ENCODE measurements around the gene AFAP1L2.

GRCh38 chr10:114337510-114338462 lies 66.5 kb downstream of the AFAP1L2 start:
- TF ChIP-seq, protein P1, sequence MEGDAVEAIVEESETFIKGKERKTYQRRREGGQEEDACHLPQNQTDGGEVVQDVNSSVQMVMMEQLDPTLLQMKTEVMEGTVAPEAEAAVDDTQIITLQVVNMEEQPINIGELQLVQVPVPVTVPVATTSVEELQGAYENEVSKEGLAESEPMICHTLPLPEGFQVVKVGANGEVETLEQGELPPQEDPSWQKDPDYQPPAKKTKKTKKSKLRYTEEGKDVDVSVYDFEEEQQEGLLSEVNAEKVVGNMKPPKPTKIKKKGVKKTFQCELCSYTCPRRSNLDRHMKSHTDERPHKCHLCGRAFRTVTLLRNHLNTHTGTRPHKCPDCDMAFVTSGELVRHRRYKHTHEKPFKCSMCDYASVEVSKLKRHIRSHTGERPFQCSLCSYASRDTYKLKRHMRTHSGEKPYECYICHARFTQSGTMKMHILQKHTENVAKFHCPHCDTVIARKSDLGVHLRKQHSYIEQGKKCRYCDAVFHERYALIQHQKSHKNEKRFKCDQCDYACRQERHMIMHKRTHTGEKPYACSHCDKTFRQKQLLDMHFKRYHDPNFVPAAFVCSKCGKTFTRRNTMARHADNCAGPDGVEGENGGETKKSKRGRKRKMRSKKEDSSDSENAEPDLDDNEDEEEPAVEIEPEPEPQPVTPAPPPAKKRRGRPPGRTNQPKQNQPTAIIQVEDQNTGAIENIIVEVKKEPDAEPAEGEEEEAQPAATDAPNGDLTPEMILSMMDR (IDR thresholded peaks at IDR 0.05; ENCODE audit: insufficient read depth, low read length, poor library complexity, severe bottlenecking), result no peak
- TF ChIP-seq EZH2phosphoT487 (conservative IDR thresholded peaks at IDR 0.05; ENCODE audit: low read length), result no peak

Measured in SU-DHL-6 (cell line).